HAP-1 (cell line): ENCODE results near the gene JAZF1.
"Not testable (repeated sequence)": the region's sequence is repeated elsewhere in the genome, so short reads cannot be mapped to it uniquely, and the experiment has no call there.

ENCODE experiments used
- DNase-seq, 2 experiments: peaks; one replicate each; pipeline ENCODE4 v3.0.0-alpha.2; 2016 to 2020; ENCODE audit warnings: low spot score in 2 of 2
- H3K27me3 ChIP-seq: fragments of 250-450 bp; sonication (Bioruptor Pico); 2 replicates; pipeline ENCODE4 v1.5.1; 2020; ENCODE audit warnings: low read depth, mild to moderate bottlenecking, moderate library complexity
- H3K36me3 ChIP-seq: fragments of 250-450 bp; sonication (Bioruptor Pico); replicated peaks from 2 replicates; pipeline ENCODE4 v1.5.1; 2020; ENCODE audit warnings: mild to moderate bottlenecking
- H3K4me1 ChIP-seq: fragments of 250-450 bp; sonication (Bioruptor Pico); 2 replicates; pipeline ENCODE4 v1.5.1; 2020; ENCODE audit warnings: mild to moderate bottlenecking
- H3K4me3 ChIP-seq: fragments of 250-450 bp; sonication (Bioruptor Pico); 2 replicates; pipeline ENCODE4 v1.5.1; 2020; ENCODE audit warnings: mild to moderate bottlenecking, moderate library complexity
- H3K9me3 ChIP-seq: fragments of 250-450 bp; sonication (Bioruptor Pico); 2 replicates; pipeline ENCODE4 v1.5.1; 2020; ENCODE audit warnings: mild to moderate bottlenecking, moderate library complexity
- in situ Hi-C: fragments of 300-500 bp; cut with MboI; formaldehyde crosslinking; loops from 3 replicates; pipeline ENCODE4 v1.14.3; 2020; ENCODE audit warnings: low sequenced_read_pairs, inconsistent platforms, mixed read lengths

JAZF1 gene

GRCh38 chr7:27908534-27909165 lies 271.9 kb downstream of the JAZF1 start:
- H3K4me1 ChIP-seq = peaks cover 63% of the 10 kb centered on the region
- no peaks in the 10 kb centered on the region for H3K36me3 ChIP-seq
- no peaks in the 10 kb centered on the region for H3K9me3 ChIP-seq
- no peak for DNase-seq
- no peaks in the 10 kb centered on the region for H3K27me3 ChIP-seq
- in situ Hi-C loops = loop anchor here (25.0 kb wide), 1 partner anchor 321 kb away; no protein-coding TSS in a partner anchor
- H3K4me3 ChIP-seq = no peak overlapping the region

DNA sequence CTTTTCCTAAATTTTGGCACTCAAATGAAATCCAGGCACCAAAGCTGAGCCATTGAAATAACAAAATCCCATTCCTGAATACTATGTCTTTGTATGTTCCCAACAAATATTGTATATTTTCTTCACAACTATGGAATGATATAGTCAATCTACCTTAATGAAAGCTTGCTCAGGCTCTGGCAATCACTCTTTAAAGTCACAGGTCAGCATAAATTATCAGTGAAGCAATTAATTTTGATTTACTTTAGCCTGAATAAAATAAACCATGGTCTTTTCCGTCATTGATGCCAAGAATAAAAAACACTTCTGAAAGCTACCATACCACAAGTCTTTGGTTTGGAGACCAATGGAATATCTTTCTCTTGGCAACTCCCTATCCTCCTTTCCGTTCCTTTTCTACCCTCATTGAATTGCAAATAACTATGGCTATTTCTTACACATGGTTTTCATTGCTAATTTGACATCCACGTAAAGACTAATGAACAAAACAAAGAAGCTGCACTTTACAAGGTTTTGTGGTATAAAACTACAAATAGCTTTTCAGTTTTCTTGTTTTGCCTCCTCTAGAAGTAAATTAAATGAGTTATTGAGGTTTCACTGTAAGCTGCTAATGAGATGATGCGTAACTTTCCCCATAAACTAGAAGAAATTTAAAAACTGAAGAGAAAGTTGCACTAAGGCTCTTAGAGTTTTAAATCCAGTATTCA lies 274.1 kb downstream of the JAZF1 start:
- peak in 1 of 2 experiments; percentile 80 for DNase-seq
- in situ Hi-C loops = loop anchor here (25.0 kb wide), 1 partner anchor 319 kb away; no protein-coding TSS in a partner anchor
- no peak overlapping the region for H3K4me3 ChIP-seq

DNA sequence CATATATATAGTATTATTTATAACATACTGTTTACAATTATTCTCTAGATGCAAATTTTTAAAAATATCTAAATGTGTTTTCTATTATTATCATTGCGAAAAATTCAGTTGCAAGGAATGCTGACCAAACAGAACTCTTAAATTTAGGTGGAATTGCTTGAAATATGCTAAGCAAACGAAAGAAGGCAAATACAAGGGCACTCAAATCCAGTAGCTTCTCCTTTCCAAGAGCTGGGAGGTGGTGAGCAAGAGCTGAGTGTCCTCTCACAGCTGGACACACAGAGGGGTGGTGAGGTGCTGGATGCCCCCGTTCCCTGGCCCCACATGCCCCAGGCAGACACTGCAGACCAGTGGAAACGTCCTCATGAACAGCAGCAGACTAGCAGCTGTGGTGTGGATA lies 274.6 kb downstream of the JAZF1 start:
- no peaks in the 10 kb centered on the region for H3K27me3 ChIP-seq
- no peak for DNase-seq
- H3K4me1 ChIP-seq = peaks cover 45% of the 10 kb centered on the region
- no peaks in the 10 kb centered on the region for H3K36me3 ChIP-seq
- no peak overlapping the region for H3K4me3 ChIP-seq
- in situ Hi-C loops = loop anchor here (25.0 kb wide), 1 partner anchor 319 kb away; no protein-coding TSS in a partner anchor
- no peaks in the 10 kb centered on the region for H3K9me3 ChIP-seq

More for the DNA sequence above, 274.1 kb downstream of the JAZF1 start:
- H3K36me3 ChIP-seq = no peaks in the 10 kb centered on the region
- H3K4me1 ChIP-seq = peaks cover 51% of the 10 kb centered on the region
- no peaks in the 10 kb centered on the region for H3K9me3 ChIP-seq
- H3K27me3 ChIP-seq = no peaks in the 10 kb centered on the region

- Histone ChIP-seq H3K27me3 (no peaks in the 10 kb centered on the region), H3K36me3 (no peaks in the 10 kb centered on the region), H3K4me3 (no peak overlapping the region), H3K4me1 (peaks cover 6% of the 10 kb centered on the region), H3K9me3 (no peaks in the 10 kb centered on the region)
- no peak for DNase-seq
- in situ Hi-C loops = loop anchor here (25.0 kb wide), 1 partner anchor 314 kb away; no protein-coding TSS in a partner anchor
Measured at GRCh38 chr7:27901028-27901760, 279.4 kb downstream of the JAZF1 start.

DNA sequence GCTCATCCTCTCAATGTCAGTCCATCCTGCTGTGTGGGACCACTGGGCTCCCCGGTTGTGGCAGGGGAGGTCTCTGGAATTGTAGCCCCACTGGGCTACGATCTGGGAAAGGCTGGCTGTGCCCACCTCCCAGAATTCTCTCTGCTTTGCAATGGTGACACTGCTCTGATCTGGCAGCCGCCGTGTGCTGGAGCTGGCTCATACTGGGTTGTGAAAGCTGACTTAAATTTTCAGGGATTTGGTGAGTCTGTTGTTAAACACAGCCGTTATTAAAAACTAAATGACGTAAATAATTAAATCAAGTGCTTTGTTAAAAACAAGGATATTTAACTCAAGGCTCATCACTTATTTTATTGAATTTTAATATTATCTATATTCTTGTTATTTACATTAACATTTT lies 280.6 kb downstream of the JAZF1 start:
- Histone ChIP-seq H3K9me3 (no peaks in the 10 kb centered on the region), H3K4me1 (no peaks in the 10 kb centered on the region), H3K27me3 (no peaks in the 10 kb centered on the region), H3K4me3 (no peak overlapping the region), H3K36me3 (no peaks in the 10 kb centered on the region)
- in situ Hi-C loops = loop anchor here (25.0 kb wide), 1 partner anchor 313 kb away; no protein-coding TSS in a partner anchor
- DNase-seq = no peak

GRCh38 chr7:27899601-27900000 lies 281.0 kb downstream of the JAZF1 start:
- Histone ChIP-seq H3K36me3 (no peaks in the 10 kb centered on the region), H3K9me3 (no peaks in the 10 kb centered on the region), H3K27me3 (no peaks in the 10 kb centered on the region), H3K4me1 (no peaks in the 10 kb centered on the region), H3K4me3 (no peak overlapping the region)
- DNase-seq = no peak
- in situ Hi-C loops = no loop called here

DNA sequence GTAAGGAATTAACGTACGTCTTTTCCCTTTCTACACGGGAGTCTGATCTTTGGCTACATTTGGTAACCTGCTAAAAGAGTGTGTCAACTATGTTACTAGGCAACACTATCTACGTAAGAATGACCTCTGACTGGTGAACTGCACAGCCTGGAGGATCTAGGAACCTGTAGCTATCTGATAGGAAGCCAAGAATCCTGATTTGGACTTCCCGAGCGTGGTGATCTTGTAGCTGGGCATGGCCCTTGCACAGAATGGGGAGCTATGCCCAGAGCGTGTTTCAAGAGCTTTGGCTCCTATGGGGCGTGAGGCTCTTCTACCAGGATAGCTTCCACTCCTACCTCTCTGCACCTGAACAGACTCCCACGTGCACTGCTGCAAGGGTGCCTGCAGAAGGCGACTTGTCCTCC lies 283.2 kb downstream of the JAZF1 start:
- H3K4me3 ChIP-seq = no peak overlapping the region
- in situ Hi-C loops = no loop called here
- no peak for DNase-seq
- no peaks in the 10 kb centered on the region for H3K4me1 ChIP-seq
- H3K36me3 ChIP-seq = no peaks in the 10 kb centered on the region
- H3K27me3 ChIP-seq = no peaks in the 10 kb centered on the region
- no peaks in the 10 kb centered on the region for H3K9me3 ChIP-seq

- no peaks in the 10 kb centered on the region for H3K4me1 ChIP-seq
- no peaks in the 10 kb centered on the region for H3K27me3 ChIP-seq
- no peak overlapping the region for H3K4me3 ChIP-seq
- no peaks in the 10 kb centered on the region for H3K9me3 ChIP-seq
- in situ Hi-C loops = no loop called here
- DNase-seq = no peak
- no peaks in the 10 kb centered on the region for H3K36me3 ChIP-seq
Measured at GRCh38 chr7:27897001-27897400, 283.6 kb downstream of the JAZF1 start.

- no peak overlapping the region for H3K4me3 ChIP-seq
- no peak for DNase-seq
- no peaks in the 10 kb centered on the region for H3K4me1 ChIP-seq
- no peaks in the 10 kb centered on the region for H3K9me3 ChIP-seq
- H3K27me3 ChIP-seq = no peaks in the 10 kb centered on the region
- in situ Hi-C loops = no loop called here
- H3K36me3 ChIP-seq = no peaks in the 10 kb centered on the region
Measured at GRCh38 chr7:27895551-27895950, 285.0 kb downstream of the JAZF1 start.

DNA sequence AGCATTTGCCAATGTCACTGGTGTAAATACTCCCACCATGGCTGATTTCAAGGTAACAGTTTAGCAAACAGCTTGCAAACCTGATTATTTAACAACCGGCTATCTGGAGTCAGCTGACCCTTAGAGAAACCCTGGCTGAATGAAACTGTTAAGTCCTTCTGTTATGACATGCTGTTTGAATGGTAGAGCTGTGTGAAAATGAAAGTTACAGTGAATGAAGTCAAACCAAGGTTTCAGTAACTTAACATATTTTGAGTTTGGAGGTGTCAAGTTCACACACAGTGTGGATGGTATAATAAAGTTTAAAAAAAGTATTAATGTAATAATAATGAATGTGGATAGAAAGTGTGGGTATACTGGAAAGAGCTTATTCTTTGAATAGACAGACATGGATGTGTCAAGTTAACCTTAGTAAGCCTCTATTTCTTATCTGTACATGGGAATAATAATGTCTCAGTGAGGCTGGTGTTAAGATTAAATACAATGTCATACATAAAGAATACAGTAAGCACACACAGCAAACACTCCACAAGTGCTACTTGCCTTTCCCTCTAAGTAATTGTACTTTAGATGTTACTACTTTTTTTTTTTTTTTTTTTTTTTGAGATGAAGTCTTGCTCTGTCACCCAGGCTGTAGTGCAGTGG lies 290.3 kb downstream of the JAZF1 start:
- Histone ChIP-seq H3K27me3 (no peaks in the 10 kb centered on the region), H3K36me3 (no peaks in the 10 kb centered on the region), H3K4me1 (no peaks in the 10 kb centered on the region), H3K9me3 (no peaks in the 10 kb centered on the region), H3K4me3 (no peak overlapping the region)
- DNase-seq = no peak
- in situ Hi-C loops = no loop called here

DNA sequence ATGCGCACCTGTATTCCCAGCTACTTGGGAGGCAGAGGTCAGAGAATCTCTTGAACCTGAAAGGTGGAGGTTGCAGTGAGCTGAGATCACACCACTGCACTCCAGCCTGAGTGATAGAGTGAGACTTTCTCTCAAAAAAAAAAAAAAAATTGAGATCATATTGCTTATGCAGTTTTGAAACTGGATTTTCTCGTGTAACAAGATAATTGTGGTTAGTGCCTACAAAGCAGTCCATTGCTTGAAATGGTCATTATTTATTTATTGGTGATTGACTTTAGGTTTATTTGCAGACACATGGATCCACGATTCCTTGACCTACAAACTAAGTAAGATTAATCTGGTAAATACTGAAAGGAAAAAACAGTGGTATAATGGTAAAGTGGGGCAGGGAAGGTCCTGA lies 290.8 kb downstream of the JAZF1 start:
- Histone ChIP-seq H3K36me3 (no peaks in the 10 kb centered on the region), H3K27me3 (no peaks in the 10 kb centered on the region), H3K9me3 (no peaks in the 10 kb centered on the region), H3K4me1 (no peaks in the 10 kb centered on the region), H3K4me3 (no peak overlapping the region)
- no peak for DNase-seq
- in situ Hi-C loops = no loop called here

DNA sequence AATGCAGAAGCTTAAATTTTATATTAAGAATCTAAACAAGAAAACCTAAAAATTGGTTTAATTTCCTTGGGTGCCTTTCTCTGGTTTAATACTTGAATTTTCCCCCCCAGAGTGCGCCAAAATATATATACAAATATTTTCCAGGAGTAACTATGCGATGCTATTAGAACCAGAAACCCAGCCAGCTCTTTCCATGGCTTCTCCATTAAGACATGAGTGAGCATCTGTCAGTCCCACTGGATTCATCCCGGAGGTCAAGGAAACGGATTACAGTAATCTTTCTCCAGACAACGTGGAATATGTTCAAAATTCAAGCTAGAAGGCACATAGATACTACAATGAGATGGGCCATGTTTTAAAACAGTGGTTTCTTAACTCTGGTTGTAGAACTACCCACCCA lies 291.9 kb downstream of the JAZF1 start:
- in situ Hi-C loops = no loop called here
- no peaks in the 10 kb centered on the region for H3K36me3 ChIP-seq
- H3K4me3 ChIP-seq = no peak overlapping the region
- no peaks in the 10 kb centered on the region for H3K27me3 ChIP-seq
- no peaks in the 10 kb centered on the region for H3K9me3 ChIP-seq
- no peak for DNase-seq
- H3K4me1 ChIP-seq = no peaks in the 10 kb centered on the region

DNA sequence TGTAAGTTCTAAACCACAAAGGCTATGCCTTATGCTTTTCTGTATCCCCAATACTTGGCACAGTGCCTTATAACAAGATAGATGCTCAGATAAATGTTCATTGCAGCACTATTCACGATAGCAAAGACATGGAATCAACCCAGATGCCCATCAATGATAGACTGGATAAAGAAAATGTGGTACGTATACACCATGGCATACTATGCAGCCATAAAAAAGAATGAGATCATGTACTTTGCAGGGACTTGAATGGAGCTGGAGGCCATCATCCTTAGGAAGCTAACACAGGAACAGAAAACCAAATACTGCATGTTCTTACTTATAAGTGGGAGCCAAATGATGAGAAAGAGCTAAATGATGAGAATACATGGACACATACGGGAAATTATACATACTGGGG lies 293.9 kb downstream of the JAZF1 start:
- in situ Hi-C loops, H3K9me3 ChIP-seq, H3K36me3 ChIP-seq, H3K4me3 ChIP-seq, H3K27me3 ChIP-seq, DNase-seq, H3K4me1 ChIP-seq: not testable (repeated sequence)
